Pancreas (tissue), 10 donors: ENCODE measurements around the gene DIAPH3. TPM values are rescaled to one million over a fixed set of nuclear protein-coding genes. Genes with fewer than 3 reads are reported as not detected.

ENCODE experiments used
- ATAC-seq, 4 donors: fragments of 200-7000 bp; cut with Tn5 transposase; one replicate each; pipeline versions ENCODE4 v1.8.0 to v1.9.1; 2020; ENCODE audit warnings: mild to moderate bottlenecking in 4 of 4, moderate library complexity in 4 of 4
- DNase-seq, 6 donors: peaks; one replicate each; pipeline ENCODE4 v3.0.0-alpha.2; 2020
- FAIRE-seq: peaks from 2 replicates; lab custom pipeline; 2012; peaks lifted over from hg19 to GRCh38; lab: Jason Lieb, UNC
- H3K27ac ChIP-seq, 4 donors: fragments of 200-600 bp; sonication (generic); 1 replicate in 3 of 4; 2 replicates in 1 of 4; pipeline versions ENCODE4 v1.5.0 to v1.8.0; 2020
- H3K27me3 ChIP-seq, 4 donors: fragments of 200-600 bp; one replicate each; pipeline ENCODE4 v1.8.0; 2021
- H3K36me3 ChIP-seq, 3 donors: fragments of 200-600 bp; sonication (generic) in 1 of 3; one replicate each; pipeline versions ENCODE4 v1.5.0 to v1.8.0; 2020 to 2021
- H3K4me1 ChIP-seq, 3 donors: fragments of 200-600 bp; one replicate each; pipeline ENCODE4 v1.8.0; 2021
- H3K4me3 ChIP-seq, 4 donors: fragments of 200-600 bp; sonication (generic) in 2 of 4; one replicate each; pipeline versions ENCODE4 v1.5.0 to v1.8.0; 2020 to 2021
- H3K9me3 ChIP-seq, 4 donors: fragments of 200-600 bp; one replicate each; pipeline ENCODE4 v1.8.0; 2021
- WGBS, 2 donors: extraction: QIAGEN DNeasy Blood & Tissue Kit; methylation state at CpG; one replicate each; pipeline ENCODE4 v1.1.7; 2013; 5-methylcytosine and 5-hydroxymethylcytosine counted together
- intact Hi-C, 3 donors: fragments of 100-400 bp; cut with DNase I; formaldehyde crosslinking; loops; one replicate each; pipeline versions ENCODE4 v1.11.1 to v1.14.2; 2022
- polyA plus RNA-seq, 2 donors: library from polyadenylated mRNA; stranded (reverse); fragments of 200-250 nt; gene quantifications; one replicate each; pipeline ENCODE4 v1.2.3, GENCODE V29; 2013
- total RNA-seq, 6 donors: library from RNA; stranded (reverse); fragmentation: NEBNext Ultra II Directional in 4 of 6; extraction: Animal tissue kit (Norgen Biotek cat#: 25700) in 4 of 6; gene quantifications; one replicate each; pipeline versions ENCODE4 v1.2.1 to v1.2.4, GENCODE V29; 2021 to 2023
- TF ChIP-seq, protein P1 (sequence below), 4 donors: fragments of 200-600 bp; sonication (generic) in 3 of 4; IDR thresholded peaks; one replicate each; pipeline versions ENCODE4 v1.5.0 to v1.8.0; 2021; ENCODE audit warnings: antibody characterized with exemption in 4 of 4
- donor health status: healthy with polysubstance abuse.
- donor health status: DM: no; HTN: no; CAD: no; lungs with moderate emphysema.
- donor health status: DM: no; HTN: no; CAD: no.
- donor health status: control.
- donor health status: control.
- donor health status: Bipolar disorder and iron deficiency.
- donor health status: DM: yes; HTN: yes; CAD: no.
- donor health status: DM: no; HTN: no; CAD: no.
- donor health status: DM: no; HTN: no; CAD: no.
- donor health status: DM: yes; HTN: yes; CAD: no.

The DIAPH3 gene
- total and polyA plus RNA-seq, 8 donors: 0.12 to 1.3 (median 0.42) TPM; not detected in 1

DNA sequence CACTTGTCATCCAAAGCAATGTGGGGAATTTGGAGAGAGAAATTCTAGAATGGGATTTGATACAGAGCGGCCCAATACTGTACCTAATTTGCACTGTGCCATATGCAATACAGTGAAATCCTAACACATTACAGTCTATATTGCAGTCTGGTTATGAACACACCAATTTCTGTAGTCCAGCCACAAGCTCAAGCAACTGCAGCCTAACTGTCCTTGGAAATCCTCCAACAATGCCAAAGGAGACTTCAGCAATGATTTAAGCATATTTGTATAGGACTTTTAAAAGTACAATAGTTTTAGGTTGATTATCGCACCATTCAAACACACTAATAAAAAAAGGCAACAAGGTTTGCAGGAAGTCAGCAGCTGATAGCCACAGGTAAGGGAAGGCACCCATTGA lies 17.3 kb downstream of the DIAPH3 start:
- ATAC-seq: no peak
- 67 to 81% methylated on average over 2 of the region's 2 CpGs for WGBS, 2 donors
- FAIRE-seq: no peak

DNA sequence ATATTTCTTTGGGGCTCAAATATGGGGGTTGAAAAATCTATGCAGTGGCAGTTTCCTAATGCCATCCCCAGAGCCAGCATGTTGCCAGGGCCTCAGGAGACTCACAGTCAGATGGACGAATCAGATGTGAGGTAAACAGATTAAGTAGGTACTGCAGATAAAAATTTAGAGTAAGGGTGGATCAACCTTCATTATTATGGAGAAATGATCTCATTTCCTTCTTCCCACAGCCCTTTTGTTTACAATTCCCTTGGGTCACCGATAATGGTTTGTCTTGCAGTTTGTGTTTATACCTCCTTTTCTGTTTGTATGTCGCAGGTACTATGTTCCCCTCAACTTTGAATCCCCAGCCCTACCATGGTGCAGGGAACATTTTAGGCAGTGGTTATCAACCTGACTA lies 20.0 kb downstream of the DIAPH3 start:
- TF ChIP-seq, protein P1, sequence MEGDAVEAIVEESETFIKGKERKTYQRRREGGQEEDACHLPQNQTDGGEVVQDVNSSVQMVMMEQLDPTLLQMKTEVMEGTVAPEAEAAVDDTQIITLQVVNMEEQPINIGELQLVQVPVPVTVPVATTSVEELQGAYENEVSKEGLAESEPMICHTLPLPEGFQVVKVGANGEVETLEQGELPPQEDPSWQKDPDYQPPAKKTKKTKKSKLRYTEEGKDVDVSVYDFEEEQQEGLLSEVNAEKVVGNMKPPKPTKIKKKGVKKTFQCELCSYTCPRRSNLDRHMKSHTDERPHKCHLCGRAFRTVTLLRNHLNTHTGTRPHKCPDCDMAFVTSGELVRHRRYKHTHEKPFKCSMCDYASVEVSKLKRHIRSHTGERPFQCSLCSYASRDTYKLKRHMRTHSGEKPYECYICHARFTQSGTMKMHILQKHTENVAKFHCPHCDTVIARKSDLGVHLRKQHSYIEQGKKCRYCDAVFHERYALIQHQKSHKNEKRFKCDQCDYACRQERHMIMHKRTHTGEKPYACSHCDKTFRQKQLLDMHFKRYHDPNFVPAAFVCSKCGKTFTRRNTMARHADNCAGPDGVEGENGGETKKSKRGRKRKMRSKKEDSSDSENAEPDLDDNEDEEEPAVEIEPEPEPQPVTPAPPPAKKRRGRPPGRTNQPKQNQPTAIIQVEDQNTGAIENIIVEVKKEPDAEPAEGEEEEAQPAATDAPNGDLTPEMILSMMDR (IDR thresholded peaks at IDR 0.05): no peak
- WGBS, 2 donors: 72 to 78% methylated on average over 3 of the region's 3 CpGs
- ATAC-seq (no peak), FAIRE-seq (no peak), DNase-seq (no peak)
- no peaks in the 10 kb centered on the region for H3K9me3 ChIP-seq
- no peak overlapping the region for H3K4me3 ChIP-seq
- no peaks in the 10 kb centered on the region for H3K36me3 ChIP-seq
- intact Hi-C loops: no loop called here
- no peak overlapping the region for H3K27ac ChIP-seq
- H3K4me1 ChIP-seq: no peaks in the 10 kb centered on the region
- H3K27me3 ChIP-seq: peaks cover 0 to 4% (median 0%) of the 10 kb centered on the region in 4 donors

More for the DNA sequence above, 17.3 kb downstream of the DIAPH3 start:
- Histone ChIP-seq H3K9me3 (no peaks in the 10 kb centered on the region), H3K27ac (no peak overlapping the region), H3K27me3 (no peaks in the 10 kb centered on the region), H3K36me3 (no peaks in the 10 kb centered on the region), H3K4me1 (no peaks in the 10 kb centered on the region), H3K4me3 (no peak overlapping the region)
- no peak for DNase-seq
- intact Hi-C loops: no loop called here
- TF ChIP-seq, protein P1 (IDR thresholded peaks at IDR 0.05): no peak

DNA sequence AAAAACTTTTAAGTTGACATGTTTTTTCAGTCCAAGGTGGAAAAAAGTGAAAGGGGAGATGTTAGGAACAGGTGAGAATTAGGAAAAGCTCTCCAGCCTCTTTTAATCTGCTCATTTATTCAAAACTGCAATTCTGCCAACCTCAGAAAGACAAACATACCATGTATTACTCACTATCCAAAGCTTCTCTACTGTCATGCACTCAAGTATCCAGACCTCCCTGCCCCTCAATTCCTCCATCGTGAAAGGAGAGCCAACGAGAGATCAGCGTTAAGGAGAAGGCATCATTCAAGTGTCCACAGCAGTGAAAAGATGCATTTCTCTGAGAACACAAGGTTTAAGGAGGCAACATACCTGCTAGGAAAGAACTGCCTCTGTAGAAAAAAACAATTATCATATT lies 24.5 kb downstream of the DIAPH3 start:
- 75 to 79% methylated on average over 3 of the region's 3 CpGs for WGBS, 2 donors
- Histone ChIP-seq H3K4me3 (no peak overlapping the region), H3K4me1 (no peaks in the 10 kb centered on the region), H3K9me3 (no peaks in the 10 kb centered on the region), H3K27me3 (peaks cover 0 to 4% (median 0%) of the 10 kb centered on the region in 4 donors), H3K36me3 (no peaks in the 10 kb centered on the region), H3K27ac (no peak overlapping the region)
- intact Hi-C loops: no loop called here
- ATAC-seq (no peak), DNase-seq (no peak), FAIRE-seq (no peak)
- TF ChIP-seq, protein P1 (IDR thresholded peaks at IDR 0.05): no peak

DNA sequence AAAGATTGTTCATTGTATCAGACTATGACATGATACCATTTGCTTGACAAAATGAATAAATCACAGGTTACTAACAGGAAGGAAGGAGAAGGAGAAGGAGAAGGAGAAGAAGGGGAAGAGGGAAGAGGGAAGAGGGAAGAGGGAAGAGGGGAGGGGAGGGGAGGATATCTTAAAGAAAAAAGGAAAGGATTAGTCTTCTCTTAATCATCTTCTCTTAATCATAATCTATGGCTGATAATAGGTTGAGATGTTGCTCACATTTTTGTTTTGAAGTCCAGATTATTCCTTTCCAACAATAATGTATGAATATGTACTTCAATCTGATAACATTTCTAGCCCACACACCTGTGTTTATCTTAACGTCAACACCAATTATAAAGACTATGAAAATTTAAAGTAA lies 25.1 kb downstream of the DIAPH3 start:
- no peaks in the 10 kb centered on the region for H3K4me1 ChIP-seq
- no peak for FAIRE-seq
- H3K27me3 ChIP-seq: peaks cover 0 to 4% (median 0%) of the 10 kb centered on the region in 4 donors
- no peak for DNase-seq
- intact Hi-C loops: no loop called here
- no peaks in the 10 kb centered on the region for H3K9me3 ChIP-seq
- no peak for ATAC-seq
- TF ChIP-seq, protein P1 (IDR thresholded peaks at IDR 0.05): no peak
- no peak overlapping the region for H3K4me3 ChIP-seq
- 20 to 35% methylated on average over 1 of the region's 1 CpG for WGBS, 2 donors
- no peak overlapping the region for H3K27ac ChIP-seq
- H3K36me3 ChIP-seq: no peaks in the 10 kb centered on the region

DNA sequence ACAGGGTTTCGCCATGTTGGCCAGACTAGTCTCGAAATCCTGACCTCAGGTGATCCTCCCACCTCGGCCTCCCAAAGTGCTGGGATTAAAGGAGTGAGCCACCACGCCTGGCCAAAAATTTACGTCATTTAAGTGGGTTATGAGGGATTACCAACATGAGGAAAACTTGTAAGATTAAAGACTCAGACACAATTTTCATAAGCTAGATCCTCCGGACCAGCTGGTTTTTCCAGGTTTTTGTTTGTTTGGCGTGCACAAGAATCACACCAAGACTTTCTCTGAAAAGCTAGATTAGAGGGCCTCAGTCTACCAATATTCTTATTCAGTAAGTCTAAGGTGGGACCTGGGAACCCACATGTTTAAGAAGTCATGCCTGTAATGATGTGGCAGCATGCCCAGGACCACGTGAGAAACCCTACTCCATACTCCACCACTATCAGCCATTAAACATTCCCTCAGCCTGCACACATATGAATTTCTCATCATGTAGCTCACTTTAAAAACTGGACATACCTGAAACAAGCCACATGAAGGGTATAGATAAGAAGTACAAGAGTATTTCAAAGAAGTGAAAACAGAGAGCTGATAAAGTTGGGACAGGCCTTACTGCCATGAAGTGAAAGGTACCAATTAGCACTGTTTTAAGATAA lies 25.7 kb downstream of the DIAPH3 start:
- Histone ChIP-seq H3K36me3 (no peaks in the 10 kb centered on the region), H3K9me3 (no peaks in the 10 kb centered on the region), H3K27ac (no peak overlapping the region), H3K4me3 (no peak overlapping the region), H3K4me1 (no peaks in the 10 kb centered on the region), H3K27me3 (peaks cover 0 to 4% (median 0%) of the 10 kb centered on the region in 4 donors)
- intact Hi-C loops: no loop called here
- FAIRE-seq (no peak), ATAC-seq (no peak), DNase-seq (no peak)
- WGBS, 2 donors: 90 to 91% methylated on average over 8 of the region's 8 CpGs
- TF ChIP-seq, protein P1 (IDR thresholded peaks at IDR 0.05): no peak
